VCaP (cell line): Measurements from ENCODE around the gene ENO2.

Experiments
- H3K27ac ChIP-seq: fragments of 450-650 bp; 2 replicates; pipeline ENCODE4 v1.5.1; 2017
- CTCF ChIP-seq: fragments of 450-650 bp; conservative IDR thresholded peaks from 2 replicates; pipeline ENCODE4 v1.5.1; 2017; ENCODE audit warnings: mild to moderate bottlenecking, moderate library complexity

ENO2 gene

GRCh38 chr12:6966351-6966750, 52.0 kb downstream of the ENO2 start:
- H3K27ac ChIP-seq = peak overlapping the region; percentile 96

GRCh38 chr12:6967651-6968100, 53.3 kb downstream of the ENO2 start:
- no peak for TF ChIP-seq CTCF
- H3K27ac ChIP-seq = peak overlapping the region; percentile 96

More at GRCh38 chr12:6966351-6966750, 52.0 kb downstream of the ENO2 start:
- no peak for TF ChIP-seq CTCF

- peak overlapping the region; percentile 96 for H3K27ac ChIP-seq
- no peak for TF ChIP-seq CTCF
Measured at GRCh38 chr12:6968426-6968825, 54.0 kb downstream of the ENO2 start.

GRCh38 chr12:6970096-6970527, 55.7 kb downstream of the ENO2 start:
- no peak for TF ChIP-seq CTCF
- peak overlapping the region; percentile 96 for H3K27ac ChIP-seq
